OCI-LY1 (cell line): ENCODE measurements around the gene SHE.

Source experiments
- EZH2 ChIP-seq: fragments of 200-600 bp; sonication (generic), shearing (Covaris generic); IDR thresholded peaks from 2 replicates; pipeline ENCODE4 v1.8.0; 2017; ENCODE audit warnings: borderline replicate concordance, mixed run types, mild to moderate bottlenecking, antibody characterized with exemption, low read length, moderate library complexity, mixed read lengths
- TF ChIP-seq, protein P1 (sequence below): fragments of 200-600 bp; sonication (generic), shearing (Covaris generic); IDR thresholded peaks from 2 replicates; pipeline ENCODE4 v1.5.1; 2017; ENCODE audit warnings: mild to moderate bottlenecking, antibody characterized with exemption, low read length, moderate library complexity, mixed read lengths

DNA sequence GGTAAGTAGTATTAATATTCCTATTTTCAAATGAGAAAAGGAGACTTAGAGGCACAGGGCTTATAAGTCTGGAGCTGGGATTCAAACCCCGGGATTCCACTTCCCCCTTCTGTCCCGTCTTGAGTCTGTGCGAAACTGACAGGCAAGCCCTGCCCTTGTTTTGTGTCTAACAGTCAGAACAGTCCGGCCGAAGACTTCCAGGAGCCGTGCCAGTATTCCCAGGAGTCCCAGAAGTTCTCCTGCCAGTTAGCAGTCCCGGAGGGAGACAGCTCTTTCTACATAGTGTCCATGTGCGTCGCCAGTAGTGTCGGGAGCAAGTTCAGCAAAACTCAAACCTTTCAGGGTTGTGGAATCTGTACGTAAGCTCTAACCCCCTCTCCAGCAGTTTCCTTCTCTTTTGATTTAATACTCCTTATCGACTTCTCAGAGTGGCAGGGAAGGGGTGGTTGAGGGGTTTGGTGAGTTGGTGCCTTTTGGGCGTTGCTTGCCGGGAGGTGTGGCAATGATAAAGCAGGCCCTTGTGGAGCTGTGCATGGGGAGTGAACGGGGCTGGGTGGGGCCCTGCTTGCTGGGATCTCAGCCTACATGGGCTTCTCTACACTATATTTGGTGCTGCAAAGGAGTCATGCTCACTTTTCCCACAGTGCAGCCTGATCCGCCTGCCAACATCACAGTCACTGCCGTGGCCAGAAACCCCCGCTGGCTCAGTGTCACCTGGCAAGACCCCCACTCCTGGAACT lies 67.7 kb downstream of the SHE start:
- TF ChIP-seq, protein P1, sequence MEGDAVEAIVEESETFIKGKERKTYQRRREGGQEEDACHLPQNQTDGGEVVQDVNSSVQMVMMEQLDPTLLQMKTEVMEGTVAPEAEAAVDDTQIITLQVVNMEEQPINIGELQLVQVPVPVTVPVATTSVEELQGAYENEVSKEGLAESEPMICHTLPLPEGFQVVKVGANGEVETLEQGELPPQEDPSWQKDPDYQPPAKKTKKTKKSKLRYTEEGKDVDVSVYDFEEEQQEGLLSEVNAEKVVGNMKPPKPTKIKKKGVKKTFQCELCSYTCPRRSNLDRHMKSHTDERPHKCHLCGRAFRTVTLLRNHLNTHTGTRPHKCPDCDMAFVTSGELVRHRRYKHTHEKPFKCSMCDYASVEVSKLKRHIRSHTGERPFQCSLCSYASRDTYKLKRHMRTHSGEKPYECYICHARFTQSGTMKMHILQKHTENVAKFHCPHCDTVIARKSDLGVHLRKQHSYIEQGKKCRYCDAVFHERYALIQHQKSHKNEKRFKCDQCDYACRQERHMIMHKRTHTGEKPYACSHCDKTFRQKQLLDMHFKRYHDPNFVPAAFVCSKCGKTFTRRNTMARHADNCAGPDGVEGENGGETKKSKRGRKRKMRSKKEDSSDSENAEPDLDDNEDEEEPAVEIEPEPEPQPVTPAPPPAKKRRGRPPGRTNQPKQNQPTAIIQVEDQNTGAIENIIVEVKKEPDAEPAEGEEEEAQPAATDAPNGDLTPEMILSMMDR: no peak
- TF ChIP-seq EZH2: no peak
